WTC11 (cell line): Measurements from ENCODE around the gene MAP1A.

Experiments used
- CTCF ChIP-seq: fragments of 200-600 bp; IDR thresholded peaks from 2 replicates; pipeline ENCODE4 v1.8.0; 2022; ENCODE audit warnings: antibody characterized with exemption
- ETV6 ChIP-seq: sonication (generic); formaldehyde crosslinking; IDR thresholded peaks from 2 replicates; pipeline ENCODE4 v1.8.1; 2022; ENCODE audit warnings: mild to moderate bottlenecking, missing genetic modification reagents
- GRHL2 ChIP-seq: fragments of 250-450 bp; sonication (Bioruptor Pico); IDR thresholded peaks from 2 replicates; pipeline ENCODE4 v1.8.0; 2022; ENCODE audit warnings: mild to moderate bottlenecking, moderate library complexity; ENCODE audit not compliant: insufficient replicate concordance, severe bottlenecking
- JUN ChIP-seq: sonication (generic); formaldehyde crosslinking; IDR thresholded peaks from 2 replicates; pipeline ENCODE4 v1.8.0; 2023; ENCODE audit warnings: mild to moderate bottlenecking, missing genetic modification reagents
- MLX ChIP-seq: sonication (generic); formaldehyde crosslinking; IDR thresholded peaks from 2 replicates; pipeline ENCODE4 v1.8.1; 2023; ENCODE audit warnings: mild to moderate bottlenecking, missing genetic modification reagents, moderate library complexity
- NFYB ChIP-seq: sonication (generic); formaldehyde crosslinking; conservative IDR thresholded peaks from 2 replicates; pipeline ENCODE4 v1.8.0; 2022; ENCODE audit warnings: low read depth, missing genetic modification reagents
- SOX15 ChIP-seq: fragments of 250-450 bp; sonication (Bioruptor Pico); IDR thresholded peaks from 2 replicates; pipeline ENCODE4 v1.9.0; 2021; ENCODE audit warnings: mild to moderate bottlenecking
- USF2 ChIP-seq: sonication (generic); formaldehyde crosslinking; IDR thresholded peaks from 2 replicates; pipeline ENCODE4 v1.8.1; 2023; ENCODE audit warnings: mild to moderate bottlenecking, missing genetic modification reagents, moderate library complexity
- ZNF232 ChIP-seq: sonication (generic); formaldehyde crosslinking; IDR thresholded peaks from 2 replicates; pipeline ENCODE4 v1.8.0; 2022; ENCODE audit warnings: mild to moderate bottlenecking, missing genetic modification reagents
- ZNF317 ChIP-seq: sonication (generic); formaldehyde crosslinking; IDR thresholded peaks from 2 replicates; pipeline ENCODE4 v1.8.1; 2023; ENCODE audit warnings: low read depth, mild to moderate bottlenecking, moderate library complexity, missing genetic modification reagents, borderline replicate concordance

- no peak for TF ChIP-seq SOX15
- TF ChIP-seq GRHL2 (CRISPR knock-in tag): no peak
- TF ChIP-seq CTCF: no peak
- TF ChIP-seq JUN (CRISPR knock-in tag): no peak
- no peak for TF ChIP-seq NFYB (CRISPR knock-in tag)
- TF ChIP-seq ZNF232 (CRISPR knock-in tag): no peak
- TF ChIP-seq ZNF317 (CRISPR knock-in tag): no peak
- no peak for TF ChIP-seq MLX (CRISPR knock-in tag)
- TF ChIP-seq USF2 (CRISPR knock-in tag): no peak
- TF ChIP-seq ETV6 (CRISPR knock-in tag): no peak
These were observed 9.0 kb downstream of the MAP1A start for GRCh38 chr15:43526261-43526930.
